Smooth muscle cell (in vitro differentiated cells): ENCODE results near the gene ST3GAL3. TPM values are rescaled to one million over a fixed set of nuclear protein-coding genes. Genes with fewer than 3 reads are reported as not detected.

Experiments
- DNase-seq: peaks from one replicate; lab custom pipeline; 2025; ENCODE audit not compliant: unreplicated experiment; lab: John Stamatoyannopoulos, UW
- H2AFZ ChIP-seq: fragments of 200-600 bp; sonication (generic); 2 replicates; pipeline ENCODE4 v1.6.0; 2016; ENCODE audit warnings: antibody characterized with exemption, low read depth, mild to moderate bottlenecking
- H3F3A ChIP-seq: fragments of 200-600 bp; sonication (generic); 2 replicates; pipeline ENCODE4 v1.6.0; 2017; ENCODE audit warnings: antibody characterized with exemption, low read depth
- H3K27ac ChIP-seq: fragments of 200-600 bp; sonication (generic); 2 replicates; pipeline ENCODE4 v1.5.1; 2016; ENCODE audit warnings: low read depth, mild to moderate bottlenecking
- H3K27me3 ChIP-seq: fragments of 200-600 bp; sonication (generic); 2 replicates; pipeline ENCODE4 v1.6.1; 2016; ENCODE audit warnings: low read depth, mild to moderate bottlenecking
- H3K36me3 ChIP-seq: fragments of 200-600 bp; sonication (generic); 2 replicates; pipeline ENCODE4 v1.5.1; 2016; ENCODE audit warnings: low read depth
- H3K4me1 ChIP-seq: fragments of 200-600 bp; sonication (generic); 2 replicates; pipeline ENCODE4 v1.5.1; 2016; ENCODE audit warnings: low read depth
- H3K4me2 ChIP-seq: fragments of 200-600 bp; sonication (generic); 2 replicates; pipeline ENCODE4 v1.6.0; 2016; ENCODE audit warnings: mild to moderate bottlenecking
- H3K4me3 ChIP-seq: fragments of 200-600 bp; sonication (generic); 2 replicates; pipeline ENCODE4 v1.5.1; 2016; ENCODE audit warnings: mild to moderate bottlenecking
- H3K79me2 ChIP-seq: fragments of 200-600 bp; sonication (generic); 2 replicates; pipeline ENCODE4 v1.6.0; 2016; ENCODE audit warnings: low read depth, mild to moderate bottlenecking
- H3K9ac ChIP-seq: fragments of 200-600 bp; sonication (generic); 2 replicates; pipeline ENCODE4 v1.6.0; 2016; ENCODE audit warnings: low read depth
- H3K9me3 ChIP-seq: fragments of 200-600 bp; sonication (generic); replicated peaks from 2 replicates; pipeline ENCODE4 v1.5.1; 2016; ENCODE audit warnings: low read depth
- H4K20me1 ChIP-seq: fragments of 200-600 bp; sonication (generic); 2 replicates; pipeline ENCODE4 v1.6.0; 2016; ENCODE audit warnings: low read depth
- CTCF ChIP-seq: fragments of 200-600 bp; sonication (generic); IDR thresholded peaks from 2 replicates; pipeline ENCODE4 v1.5.1; 2017; ENCODE audit warnings: borderline replicate concordance, mild to moderate bottlenecking, antibody characterized with exemption; ENCODE audit not compliant: insufficient read depth, poor library complexity, severe bottlenecking
- WGBS: methylation state at CpG from one replicate; pipeline ENCODE4 v1.1.7; 2016; ENCODE audit warnings: low lambda C conversion rate; 5-methylcytosine and 5-hydroxymethylcytosine counted together
- polyA plus RNA-seq: library from polyadenylated mRNA; unstranded; fragments of >200 nt; fragmentation: Nextera tagmentation; extraction: Ambion mirVana; gene quantifications from 2 replicates; pipeline ENCODE4 v1.2.1, GENCODE V29; 2016
- total RNA-seq: library from RNA; depleted of rRNA; stranded (reverse); fragments of >200 nt; gene quantifications from 2 replicates; pipeline ENCODE4 v1.2.3, GENCODE V29; 2014

Gene ST3GAL3
- total and polyA plus RNA-seq, 2 experiments from 2014 or later = 16.0 to 16.6 TPM

DNA sequence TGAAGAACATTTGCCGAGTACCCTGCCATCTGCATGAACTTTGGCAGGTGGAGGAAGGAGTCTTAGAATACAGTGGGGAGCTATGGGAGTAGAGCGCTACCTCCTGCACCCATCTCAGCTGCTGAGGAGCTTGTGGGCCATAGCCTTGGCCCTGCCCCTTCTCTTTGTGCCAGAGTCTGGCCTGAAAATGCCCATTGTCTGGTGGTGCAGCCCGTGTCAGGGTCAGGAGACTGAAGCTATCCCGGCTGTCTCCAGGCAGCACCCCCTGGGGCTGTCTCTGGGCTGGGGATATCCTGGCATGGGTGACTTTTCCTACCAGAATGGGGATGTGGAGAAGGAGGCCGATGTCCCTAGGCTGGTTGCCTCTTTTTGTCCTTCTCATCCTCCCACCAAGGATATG is 246.7 kb downstream of the ST3GAL3 start:
- H3K36me3 ChIP-seq = no peaks in the 10 kb centered on the region
- H4K20me1 ChIP-seq = peaks cover 44% of the 10 kb centered on the region
- no peak for TF ChIP-seq CTCF
- no peak for DNase-seq
- no peak overlapping the region for H3K27ac ChIP-seq
- no peaks in the 10 kb centered on the region for H3K27me3 ChIP-seq
- H3K79me2 ChIP-seq = peaks cover 5% of the 10 kb centered on the region
- H2AFZ ChIP-seq = no peak overlapping the region
- no peak overlapping the region for H3K9ac ChIP-seq
- no peaks in the 10 kb centered on the region for H3K4me1 ChIP-seq
- H3K9me3 ChIP-seq = no peaks in the 10 kb centered on the region
- H3F3A ChIP-seq = no peaks in the 10 kb centered on the region
- 94% methylated on average over 5 of the region's 5 CpGs for WGBS
- H3K4me2 ChIP-seq = no peak overlapping the region
- H3K4me3 ChIP-seq = no peak overlapping the region

GRCh38 chr1:43956234-43956633 is 248.9 kb downstream of the ST3GAL3 start:
- Histone ChIP-seq H4K20me1 (peaks cover 43% of the 10 kb centered on the region), H3K36me3 (no peaks in the 10 kb centered on the region), H3K4me1 (no peaks in the 10 kb centered on the region), H3K27me3 (no peaks in the 10 kb centered on the region), H3K4me2 (no peak overlapping the region), H3K4me3 (no peak overlapping the region), H3K9me3 (no peaks in the 10 kb centered on the region), H3K79me2 (no peaks in the 10 kb centered on the region), H3K9ac (no peak overlapping the region), H2AFZ (no peak overlapping the region), H3K27ac (no peak overlapping the region), H3F3A (no peaks in the 10 kb centered on the region)
- DNase-seq = no peak
- TF ChIP-seq CTCF = no peak
- WGBS = 94% methylated on average over 8 of the region's 8 CpGs

DNA sequence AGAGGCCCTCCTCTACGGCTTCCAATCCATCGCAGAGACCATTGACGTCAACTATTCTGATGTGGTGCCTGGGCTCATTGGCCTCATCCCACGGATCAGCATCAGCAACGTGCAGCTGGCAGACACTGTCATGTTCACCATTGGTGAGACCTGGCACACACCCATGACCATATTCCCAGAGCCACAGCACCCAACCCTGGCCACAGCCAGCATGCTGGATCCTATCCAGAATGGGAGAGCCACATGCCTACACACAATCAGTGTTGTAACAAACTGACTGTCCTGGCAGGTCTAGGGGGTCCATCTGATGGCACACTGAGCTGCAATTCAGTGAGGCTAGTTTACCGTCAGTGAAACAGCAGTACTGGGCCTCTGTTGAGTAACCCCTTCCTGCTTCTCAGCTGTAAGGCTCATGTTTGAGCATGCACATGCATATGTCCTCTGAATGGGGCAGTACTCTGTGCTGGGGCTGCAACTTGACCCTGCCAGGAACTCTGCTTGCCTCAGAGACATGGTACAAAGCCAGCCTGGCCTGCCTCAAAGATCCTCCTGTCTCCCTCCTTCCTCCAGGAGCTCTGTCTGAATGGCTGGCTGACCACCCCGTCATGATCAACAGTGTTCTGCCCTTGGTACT is 250.2 kb downstream of the ST3GAL3 start:
- no peaks in the 10 kb centered on the region for H3K36me3 ChIP-seq
- DNase-seq = no peak
- H3K9me3 ChIP-seq = no peaks in the 10 kb centered on the region
- no peak overlapping the region for H3K27ac ChIP-seq
- TF ChIP-seq CTCF = no peak
- no peak overlapping the region for H2AFZ ChIP-seq
- H3K4me2 ChIP-seq = no peak overlapping the region
- no peak overlapping the region for H3K9ac ChIP-seq
- H3K79me2 ChIP-seq = no peaks in the 10 kb centered on the region
- no peaks in the 10 kb centered on the region for H3K4me1 ChIP-seq
- 94% methylated on average over 7 of the region's 7 CpGs for WGBS
- H3K4me3 ChIP-seq = no peak overlapping the region
- H4K20me1 ChIP-seq = peaks cover 33% of the 10 kb centered on the region
- no peaks in the 10 kb centered on the region for H3F3A ChIP-seq
- no peaks in the 10 kb centered on the region for H3K27me3 ChIP-seq
